Neural cell (in vitro differentiated cells): ENCODE measurements around the gene ABCC8.

Experiments
- EP300 ChIP-seq: fragments of 450-650 bp; conservative IDR thresholded peaks from 2 replicates; pipeline ENCODE4 v1.6.1; 2014; ENCODE audit warnings: antibody characterized with exemption, mild to moderate bottlenecking, moderate library complexity; ENCODE audit not compliant: poor library complexity, severe bottlenecking
- EZH2 ChIP-seq: fragments of 200-600, 300-800 bp; shearing (Covaris generic), sonication (generic); IDR thresholded peaks from 2 replicates; pipeline ENCODE4 v1.6.1; 2014; ENCODE audit warnings: antibody characterized with exemption, low read length, borderline replicate concordance, mild to moderate bottlenecking; ENCODE audit not compliant: insufficient read depth, poor library complexity, severe bottlenecking
- SMC3 ChIP-seq: fragments of 450-650 bp; conservative IDR thresholded peaks from 2 replicates; pipeline ENCODE4 v1.6.1; 2014; ENCODE audit warnings: antibody characterized with exemption, mild to moderate bottlenecking, moderate library complexity; ENCODE audit not compliant: poor library complexity
- TAF1 ChIP-seq: IDR thresholded peaks from 2 replicates; pipeline ENCODE4 v1.6.1; 2012; ENCODE audit warnings: low read depth
- TF ChIP-seq, protein P1 (sequence below): fragments of 450-650 bp; IDR thresholded peaks from 2 replicates; pipeline ENCODE4 v1.5.1; 2014; ENCODE audit warnings: antibody characterized with exemption, mild to moderate bottlenecking, moderate library complexity; ENCODE audit not compliant: poor library complexity, severe bottlenecking
- TF ChIP-seq, protein P2 (sequence below): IDR thresholded peaks from 2 replicates; pipeline ENCODE4 v1.6.1; 2012; ENCODE audit warnings: borderline replicate concordance

DNA sequence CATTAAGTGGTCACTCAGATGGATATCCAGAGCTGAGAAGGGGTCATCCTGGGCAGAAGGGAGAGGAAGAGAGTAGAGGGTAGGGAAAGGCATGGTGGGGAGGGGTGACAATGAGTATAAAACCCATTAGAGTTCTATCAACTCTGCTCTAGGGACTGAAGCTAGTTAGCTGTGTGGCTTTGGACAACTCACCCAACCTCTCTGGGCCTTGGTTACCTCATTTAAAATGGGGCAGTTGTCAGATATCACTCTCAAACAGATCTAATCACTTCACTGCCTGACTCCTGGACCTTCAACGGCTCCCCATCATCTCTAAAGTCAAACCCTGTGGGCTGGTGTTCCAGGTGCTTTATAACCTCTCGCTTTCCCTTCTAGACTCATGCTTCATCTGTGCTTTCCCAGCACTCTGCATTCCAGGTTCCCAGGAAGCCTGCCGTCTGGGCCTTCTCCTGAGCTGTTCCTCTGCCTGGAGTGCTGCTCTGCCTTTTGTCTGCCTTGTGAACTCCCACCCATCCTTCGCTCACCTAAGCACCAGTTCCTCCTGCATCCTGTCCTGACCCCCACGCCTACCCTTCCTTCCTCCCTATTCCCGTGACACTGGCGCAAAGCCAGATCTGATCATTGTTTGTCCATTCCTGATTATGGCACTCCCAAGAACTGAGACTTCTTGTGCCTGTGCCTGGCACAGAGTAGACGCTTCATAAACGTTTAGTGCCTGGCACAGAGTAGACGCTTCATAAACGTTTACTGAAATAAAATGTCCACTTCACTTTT is 65.9 kb downstream of the ABCC8 start:
- TF ChIP-seq, protein P1, sequence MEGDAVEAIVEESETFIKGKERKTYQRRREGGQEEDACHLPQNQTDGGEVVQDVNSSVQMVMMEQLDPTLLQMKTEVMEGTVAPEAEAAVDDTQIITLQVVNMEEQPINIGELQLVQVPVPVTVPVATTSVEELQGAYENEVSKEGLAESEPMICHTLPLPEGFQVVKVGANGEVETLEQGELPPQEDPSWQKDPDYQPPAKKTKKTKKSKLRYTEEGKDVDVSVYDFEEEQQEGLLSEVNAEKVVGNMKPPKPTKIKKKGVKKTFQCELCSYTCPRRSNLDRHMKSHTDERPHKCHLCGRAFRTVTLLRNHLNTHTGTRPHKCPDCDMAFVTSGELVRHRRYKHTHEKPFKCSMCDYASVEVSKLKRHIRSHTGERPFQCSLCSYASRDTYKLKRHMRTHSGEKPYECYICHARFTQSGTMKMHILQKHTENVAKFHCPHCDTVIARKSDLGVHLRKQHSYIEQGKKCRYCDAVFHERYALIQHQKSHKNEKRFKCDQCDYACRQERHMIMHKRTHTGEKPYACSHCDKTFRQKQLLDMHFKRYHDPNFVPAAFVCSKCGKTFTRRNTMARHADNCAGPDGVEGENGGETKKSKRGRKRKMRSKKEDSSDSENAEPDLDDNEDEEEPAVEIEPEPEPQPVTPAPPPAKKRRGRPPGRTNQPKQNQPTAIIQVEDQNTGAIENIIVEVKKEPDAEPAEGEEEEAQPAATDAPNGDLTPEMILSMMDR = no peak
- TF ChIP-seq SMC3 (no peak), TAF1 (no peak), EP300 (no peak), EZH2 (no peak)
- TF ChIP-seq, protein P2, sequence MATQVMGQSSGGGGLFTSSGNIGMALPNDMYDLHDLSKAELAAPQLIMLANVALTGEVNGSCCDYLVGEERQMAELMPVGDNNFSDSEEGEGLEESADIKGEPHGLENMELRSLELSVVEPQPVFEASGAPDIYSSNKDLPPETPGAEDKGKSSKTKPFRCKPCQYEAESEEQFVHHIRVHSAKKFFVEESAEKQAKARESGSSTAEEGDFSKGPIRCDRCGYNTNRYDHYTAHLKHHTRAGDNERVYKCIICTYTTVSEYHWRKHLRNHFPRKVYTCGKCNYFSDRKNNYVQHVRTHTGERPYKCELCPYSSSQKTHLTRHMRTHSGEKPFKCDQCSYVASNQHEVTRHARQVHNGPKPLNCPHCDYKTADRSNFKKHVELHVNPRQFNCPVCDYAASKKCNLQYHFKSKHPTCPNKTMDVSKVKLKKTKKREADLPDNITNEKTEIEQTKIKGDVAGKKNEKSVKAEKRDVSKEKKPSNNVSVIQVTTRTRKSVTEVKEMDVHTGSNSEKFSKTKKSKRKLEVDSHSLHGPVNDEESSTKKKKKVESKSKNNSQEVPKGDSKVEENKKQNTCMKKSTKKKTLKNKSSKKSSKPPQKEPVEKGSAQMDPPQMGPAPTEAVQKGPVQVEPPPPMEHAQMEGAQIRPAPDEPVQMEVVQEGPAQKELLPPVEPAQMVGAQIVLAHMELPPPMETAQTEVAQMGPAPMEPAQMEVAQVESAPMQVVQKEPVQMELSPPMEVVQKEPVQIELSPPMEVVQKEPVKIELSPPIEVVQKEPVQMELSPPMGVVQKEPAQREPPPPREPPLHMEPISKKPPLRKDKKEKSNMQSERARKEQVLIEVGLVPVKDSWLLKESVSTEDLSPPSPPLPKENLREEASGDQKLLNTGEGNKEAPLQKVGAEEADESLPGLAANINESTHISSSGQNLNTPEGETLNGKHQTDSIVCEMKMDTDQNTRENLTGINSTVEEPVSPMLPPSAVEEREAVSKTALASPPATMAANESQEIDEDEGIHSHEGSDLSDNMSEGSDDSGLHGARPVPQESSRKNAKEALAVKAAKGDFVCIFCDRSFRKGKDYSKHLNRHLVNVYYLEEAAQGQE = no peak
